ENCODE measurements around the gene CSH1.
"Not testable (repeated sequence)": the region's sequence is repeated elsewhere in the genome, so short reads cannot be mapped to it uniquely, and the experiment has no call there.

Gene CSH1

GRCh38 chr17:63874061-63874626, 22.2 kb downstream of the CSH1 start:
- POLR2A ChIA-PET; H3K36me3 ChIP-seq (ENCODE audit: control insufficient read depth in 2 of 2, insufficient read depth in 1 of 2, low read length in 2 of 2); H3K4me1 ChIP-seq (ENCODE audit: control insufficient read depth, insufficient read depth, low read length); H3K4me3 ChIP-seq (ENCODE audit: low read depth, low read length); H3K9me3 ChIP-seq (ENCODE audit: control insufficient read depth, insufficient read depth, low read depth, low read length); H3K27ac ChIP-seq (ENCODE audit: extremely low read depth, low read depth, low read length): not testable (repeated sequence)
- CTCF ChIA-PET = interaction anchor here (0.6 to 1.4 kb wide), 13 partner anchors 8 to 1347 kb away, joined by 3 to 9 read pairs (median 4); no protein-coding TSS in a partner anchor

GRCh38 chr17:63873577-63873976, 22.8 kb downstream of the CSH1 start, which contains the start of gene CSH2:
Gene CSH2 (minus strand): TSS chr17:63873677. CDS start chr17:63873614, 63 bp downstream.
- H3K4me3 ChIP-seq (ENCODE audit: low read depth, low read length); POLR2A ChIA-PET: not testable (repeated sequence)
- CTCF ChIA-PET = interaction anchor here (1.4 kb wide), 1 partner anchor 1228 kb away, joined by 3 read pairs; no protein-coding TSS in a partner anchor

GRCh38 chr17:63871646-63872365, 24.6 kb downstream of the CSH1 start:
- CTCF ChIA-PET; H3K9me3 ChIP-seq (ENCODE audit: control insufficient read depth, insufficient read depth, low read depth, low read length); H3K4me3 ChIP-seq (ENCODE audit: low read depth, low read length); H3K27ac ChIP-seq (ENCODE audit: extremely low read depth, low read depth, low read length); H3K36me3 ChIP-seq (ENCODE audit: control insufficient read depth in 2 of 2, insufficient read depth in 1 of 2, low read length in 2 of 2); POLR2A ChIA-PET; H3K4me1 ChIP-seq (ENCODE audit: control insufficient read depth, insufficient read depth, low read length): not testable (repeated sequence)

More at GRCh38 chr17:63873577-63873976, 22.8 kb downstream of the CSH1 start, which contains the start of gene CSH2:
- H3K27ac ChIP-seq (ENCODE audit: extremely low read depth, low read depth, low read length); H3K4me1 ChIP-seq (ENCODE audit: control insufficient read depth, insufficient read depth, low read length); H3K9me3 ChIP-seq (ENCODE audit: control insufficient read depth, insufficient read depth, low read depth, low read length); H3K36me3 ChIP-seq (ENCODE audit: control insufficient read depth in 2 of 2, insufficient read depth in 1 of 2, low read length in 2 of 2): not testable (repeated sequence)

GRCh38 chr17:63870292-63870665, 26.1 kb downstream of the CSH1 start:
- H3K4me3 ChIP-seq (ENCODE audit: low read depth, low read length); H3K27ac ChIP-seq (ENCODE audit: extremely low read depth, low read depth, low read length); POLR2A ChIA-PET; H3K4me1 ChIP-seq (ENCODE audit: control insufficient read depth, insufficient read depth, low read length); H3K36me3 ChIP-seq (ENCODE audit: control insufficient read depth in 2 of 2, insufficient read depth in 1 of 2, low read length in 2 of 2); H3K9me3 ChIP-seq (ENCODE audit: control insufficient read depth, insufficient read depth, low read depth, low read length): not testable (repeated sequence)
- CTCF ChIA-PET = interaction anchor here (0.8 to 3.1 kb wide), 7 partner anchors 11 to 42 kb away, joined by 3 to 18 read pairs (median 4); partner anchors contain the start of gene GH2

- H3K9me3 ChIP-seq (ENCODE audit: control insufficient read depth, insufficient read depth, low read depth, low read length); POLR2A ChIA-PET; H3K4me1 ChIP-seq (ENCODE audit: control insufficient read depth, insufficient read depth, low read length); H3K36me3 ChIP-seq (ENCODE audit: control insufficient read depth in 2 of 2, insufficient read depth in 1 of 2, low read length in 2 of 2); H3K4me3 ChIP-seq (ENCODE audit: low read depth, low read length); H3K27ac ChIP-seq (ENCODE audit: extremely low read depth, low read depth, low read length): not testable (repeated sequence)
- CTCF ChIA-PET = interaction anchor here (0.6 to 3.1 kb wide), 8 partner anchors 10 to 444 kb away, joined by 3 to 18 read pairs (median 3); partner anchors contain the start of gene GH2
Observed at GRCh38 chr17:63869491-63870291, 26.7 kb downstream of the CSH1 start.

- H3K4me1 ChIP-seq (ENCODE audit: control insufficient read depth, insufficient read depth, low read length); H3K4me3 ChIP-seq (ENCODE audit: low read depth, low read length); H3K9me3 ChIP-seq (ENCODE audit: control insufficient read depth, insufficient read depth, low read depth, low read length); POLR2A ChIA-PET; H3K36me3 ChIP-seq (ENCODE audit: control insufficient read depth in 2 of 2, insufficient read depth in 1 of 2, low read length in 2 of 2); H3K27ac ChIP-seq (ENCODE audit: extremely low read depth, low read depth, low read length): not testable (repeated sequence)
- CTCF ChIA-PET = interaction anchor here (0.6 to 5.1 kb wide), 20 partner anchors 8 to 1331 kb away, joined by 3 to 62 read pairs (median 5); partner anchors contain the start of gene GH2
Observed at GRCh38 chr17:63866625-63867024, 29.7 kb downstream of the CSH1 start.

GRCh38 chr17:63859257-63859656, 37.1 kb downstream of the CSH1 start:
- Histone ChIP-seq H3K4me1 (ENCODE audit: control insufficient read depth, insufficient read depth, low read length) (no peaks in the 10 kb centered on the region), H3K36me3 (ENCODE audit: control insufficient read depth in 2 of 2, insufficient read depth in 1 of 2, low read length in 2 of 2) (no peaks in the 10 kb centered on the region), H3K9me3 (ENCODE audit: control insufficient read depth, insufficient read depth, low read depth, low read length) (no peaks in the 10 kb centered on the region), H3K27ac (ENCODE audit: extremely low read depth, low read depth, low read length) (no peak overlapping the region), H3K4me3 (ENCODE audit: low read depth, low read length) (no peak overlapping the region)
- ChIA-PET CTCF (interaction anchor here (0.7 to 5.0 kb wide), 9 partner anchors 10 to 1241 kb away, joined by 3 to 29 read pairs (median 5); no protein-coding TSS in a partner anchor), POLR2A (interaction anchor here (0.7 kb wide), 1 partner anchor 86 kb away, joined by 4 read pairs; the partner anchor contains the start of genes CCDC47 and DDX42)
- TF ChIP-seq OSR2 (tag by site-specific recombination; IDR thresholded peaks at IDR 0.05) (no peak), GLIS1 (tag by site-specific recombination; IDR thresholded peaks at IDR 0.05) (peak; percentile 93)

GRCh38 chr17:63856425-63856824, 39.9 kb downstream of the CSH1 start:
- H3K4me1 ChIP-seq (ENCODE audit: control insufficient read depth, insufficient read depth, low read length); POLR2A ChIA-PET; H3K9me3 ChIP-seq (ENCODE audit: control insufficient read depth, insufficient read depth, low read depth, low read length); H3K4me3 ChIP-seq (ENCODE audit: low read depth, low read length); H3K36me3 ChIP-seq (ENCODE audit: control insufficient read depth in 2 of 2, insufficient read depth in 1 of 2, low read length in 2 of 2); H3K27ac ChIP-seq (ENCODE audit: extremely low read depth, low read depth, low read length): not testable (repeated sequence)
- CTCF ChIA-PET = interaction anchor here (0.6 to 3.2 kb wide), 10 partner anchors 9 to 636 kb away, joined by 3 to 25 read pairs (median 4); partner anchors contain the start of gene SMARCD2

All from HEK293 (cell line).